Measurements from ENCODE around the gene LRMDA. TPM values are rescaled to one million over a fixed set of nuclear protein-coding genes. Genes with fewer than 3 reads are reported as not detected.

Gene LRMDA
- total RNA-seq, 1 experiment from 2014 or later = 1.2 TPM

GRCh38 chr10:76542307-76542930, 1111.0 kb downstream of the LRMDA start:
- no peaks in the 10 kb centered on the region for H3K79me2 ChIP-seq (ENCODE audit: low read length)
- intact Hi-C loops (cut with micrococcal nuclease) = loop anchor here (10.0 kb wide), 1 partner anchor 628 kb away; no protein-coding TSS in a partner anchor
- CTCF ChIA-PET = no interaction called here

GRCh38 chr10:76543655-76544054, 1112.2 kb downstream of the LRMDA start:
- TF ChIP-seq, protein P1, sequence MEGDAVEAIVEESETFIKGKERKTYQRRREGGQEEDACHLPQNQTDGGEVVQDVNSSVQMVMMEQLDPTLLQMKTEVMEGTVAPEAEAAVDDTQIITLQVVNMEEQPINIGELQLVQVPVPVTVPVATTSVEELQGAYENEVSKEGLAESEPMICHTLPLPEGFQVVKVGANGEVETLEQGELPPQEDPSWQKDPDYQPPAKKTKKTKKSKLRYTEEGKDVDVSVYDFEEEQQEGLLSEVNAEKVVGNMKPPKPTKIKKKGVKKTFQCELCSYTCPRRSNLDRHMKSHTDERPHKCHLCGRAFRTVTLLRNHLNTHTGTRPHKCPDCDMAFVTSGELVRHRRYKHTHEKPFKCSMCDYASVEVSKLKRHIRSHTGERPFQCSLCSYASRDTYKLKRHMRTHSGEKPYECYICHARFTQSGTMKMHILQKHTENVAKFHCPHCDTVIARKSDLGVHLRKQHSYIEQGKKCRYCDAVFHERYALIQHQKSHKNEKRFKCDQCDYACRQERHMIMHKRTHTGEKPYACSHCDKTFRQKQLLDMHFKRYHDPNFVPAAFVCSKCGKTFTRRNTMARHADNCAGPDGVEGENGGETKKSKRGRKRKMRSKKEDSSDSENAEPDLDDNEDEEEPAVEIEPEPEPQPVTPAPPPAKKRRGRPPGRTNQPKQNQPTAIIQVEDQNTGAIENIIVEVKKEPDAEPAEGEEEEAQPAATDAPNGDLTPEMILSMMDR (conservative IDR thresholded peaks at IDR 0.05; ENCODE audit: low read depth, low read length) = no peak
- TF ChIP-seq EZH2 (IDR thresholded peaks at IDR 0.05; ENCODE audit: low read length, unreplicated experiment) (no peak), EZH2phosphoT487 (IDR thresholded peaks at IDR 0.05; ENCODE audit: borderline replicate concordance, low read length) (no peak)
- Histone ChIP-seq H3K9ac (ENCODE audit: low read length) (no peak overlapping the region), H3K9me2 (replicated peaks; ENCODE audit: low read length) (no peaks in the 10 kb centered on the region), H4K20me1 (ENCODE audit: low read length) (no peaks in the 10 kb centered on the region), H3K9me3 (ENCODE audit: low read length) (no peaks in the 10 kb centered on the region), H3K79me2 (ENCODE audit: low read length) (no peaks in the 10 kb centered on the region), H2AFZ (ENCODE audit: low read length) (no peak overlapping the region), H3K27ac (ENCODE audit: low read length) (no peak overlapping the region), H3K36me3 (ENCODE audit: low read depth, low read length) (no peaks in the 10 kb centered on the region), H3K27me3 (ENCODE audit: low read length) (peaks cover 15% of the 10 kb centered on the region; the same call in 1 of the 2 replicates), H3F3A (ENCODE audit: low read length, unreplicated experiment) (no peaks in the 10 kb centered on the region), H3K4me2 (ENCODE audit: low read length) (no peak overlapping the region), H3K4me3 (ENCODE audit: low read length) (no peak overlapping the region), H3K4me1 (ENCODE audit: insufficient read depth, low read length) (peaks cover 5% of the 10 kb centered on the region)
- DNase-seq = no peak
- no peak for ATAC-seq
- BruUV-seq (replicated peaks) = no TSS peak
- ChIA-PET CTCF (no interaction called here), POLR2A (ENCODE audit: unreplicated experiment) (no interaction called here)
- intact Hi-C loops (cut with micrococcal nuclease) = loop anchor here (10.0 kb wide), 1 partner anchor 629 kb away; no protein-coding TSS in a partner anchor

More at GRCh38 chr10:76542307-76542930, 1111.0 kb downstream of the LRMDA start:
- peaks cover 18% of the 10 kb centered on the region; the same call in 1 of the 2 replicates for H3K27me3 ChIP-seq (ENCODE audit: low read length)
- no peaks in the 10 kb centered on the region for H4K20me1 ChIP-seq (ENCODE audit: low read length)
- no peaks in the 10 kb centered on the region for H3F3A ChIP-seq (ENCODE audit: low read length, unreplicated experiment)
- TF ChIP-seq, protein P1 (conservative IDR thresholded peaks at IDR 0.05; ENCODE audit: low read depth, low read length) = no peak
- TF ChIP-seq EZH2 (IDR thresholded peaks at IDR 0.05; ENCODE audit: low read length, unreplicated experiment) = no peak
- TF ChIP-seq EZH2phosphoT487 (IDR thresholded peaks at IDR 0.05; ENCODE audit: borderline replicate concordance, low read length) = no peak
- H3K4me1 ChIP-seq (ENCODE audit: insufficient read depth, low read length) = no peaks in the 10 kb centered on the region
- ATAC-seq (no peak), DNase-seq (no peak)
- BruUV-seq (replicated peaks) = no TSS peak
- H3K36me3 ChIP-seq (ENCODE audit: low read depth, low read length) = no peaks in the 10 kb centered on the region
- H3K4me2 ChIP-seq (ENCODE audit: low read length) = no peak overlapping the region
- POLR2A ChIA-PET (ENCODE audit: unreplicated experiment) = interaction anchor here (0.6 kb wide), 1 partner anchor 12 kb away, joined by 7 read pairs; no protein-coding TSS in a partner anchor
- H3K9ac ChIP-seq (ENCODE audit: low read length) = no peak overlapping the region
- no peak overlapping the region for H3K4me3 ChIP-seq (ENCODE audit: low read length)
- H3K9me3 ChIP-seq (ENCODE audit: low read length) = no peaks in the 10 kb centered on the region
- no peaks in the 10 kb centered on the region for H3K9me2 ChIP-seq (replicated peaks; ENCODE audit: low read length)
- no peak overlapping the region for H2AFZ ChIP-seq (ENCODE audit: low read length)
- H3K27ac ChIP-seq (ENCODE audit: low read length) = no peak overlapping the region

GRCh38 chr10:76544789-76545188, 1113.4 kb downstream of the LRMDA start:
- H3K9me2 ChIP-seq (replicated peaks; ENCODE audit: low read length) = no peaks in the 10 kb centered on the region
- no peaks in the 10 kb centered on the region for H4K20me1 ChIP-seq (ENCODE audit: low read length)
- no peaks in the 10 kb centered on the region for H3F3A ChIP-seq (ENCODE audit: low read length, unreplicated experiment)
- H3K36me3 ChIP-seq (ENCODE audit: low read depth, low read length) = no peaks in the 10 kb centered on the region
- no peak for DNase-seq
- H3K4me1 ChIP-seq (ENCODE audit: insufficient read depth, low read length) = peaks cover 5% of the 10 kb centered on the region
- BruUV-seq (replicated peaks) = no TSS peak
- ATAC-seq = no peak
- TF ChIP-seq, protein P1 (conservative IDR thresholded peaks at IDR 0.05; ENCODE audit: low read depth, low read length) = no peak
- TF ChIP-seq EZH2phosphoT487 (IDR thresholded peaks at IDR 0.05; ENCODE audit: borderline replicate concordance, low read length) (no peak), EZH2 (IDR thresholded peaks at IDR 0.05; ENCODE audit: low read length, unreplicated experiment) (no peak)
- no peak overlapping the region for H2AFZ ChIP-seq (ENCODE audit: low read length)
- ChIA-PET POLR2A (ENCODE audit: unreplicated experiment) (no interaction called here), CTCF (no interaction called here)
- peaks cover 21% of the 10 kb centered on the region; the same call in 1 of the 2 replicates for H3K27me3 ChIP-seq (ENCODE audit: low read length)
- H3K27ac ChIP-seq (ENCODE audit: low read length) = no peak overlapping the region
- no peak overlapping the region for H3K4me3 ChIP-seq (ENCODE audit: low read length)
- no peaks in the 10 kb centered on the region for H3K79me2 ChIP-seq (ENCODE audit: low read length)
- intact Hi-C loops (cut with micrococcal nuclease) = loop anchor here (10.0 kb wide), 1 partner anchor 630 kb away; no protein-coding TSS in a partner anchor
- H3K4me2 ChIP-seq (ENCODE audit: low read length) = no peak overlapping the region
- H3K9me3 ChIP-seq (ENCODE audit: low read length) = no peaks in the 10 kb centered on the region
- H3K9ac ChIP-seq (ENCODE audit: low read length) = no peak overlapping the region
